Smooth muscle cell of the brain vasculature (primary cell): ENCODE data around the gene KCNT2.
"Not testable (repeated sequence)": the region's sequence is repeated elsewhere in the genome, so short reads cannot be mapped to it uniquely, and the experiment has no call there.

Source experiments
- DNase-seq: peaks from one replicate; pipeline ENCODE4 v3.0.0-alpha.2; 2012; ENCODE audit warnings: low read depth, low spot score

Gene KCNT2

DNA sequence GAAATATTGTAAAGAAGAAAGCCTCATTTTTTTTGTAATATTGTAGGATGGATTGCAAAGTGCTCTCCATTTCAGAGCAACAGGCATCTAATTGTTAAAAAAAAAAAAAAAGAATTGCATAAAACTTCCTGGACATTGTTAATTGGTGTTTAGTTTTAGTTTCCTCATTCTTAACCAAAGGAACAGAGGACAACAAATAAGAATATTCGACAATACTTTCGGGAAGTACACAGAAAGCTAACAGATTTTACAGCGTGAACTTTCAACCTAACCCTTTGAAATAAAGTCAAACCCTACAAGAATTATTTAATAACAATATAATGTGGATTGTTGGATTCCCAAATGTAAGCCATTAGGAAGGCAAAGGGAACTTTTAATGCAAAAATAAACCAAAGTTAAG, 284.4 kb downstream of the KCNT2 start:
- no peak for DNase-seq

DNA sequence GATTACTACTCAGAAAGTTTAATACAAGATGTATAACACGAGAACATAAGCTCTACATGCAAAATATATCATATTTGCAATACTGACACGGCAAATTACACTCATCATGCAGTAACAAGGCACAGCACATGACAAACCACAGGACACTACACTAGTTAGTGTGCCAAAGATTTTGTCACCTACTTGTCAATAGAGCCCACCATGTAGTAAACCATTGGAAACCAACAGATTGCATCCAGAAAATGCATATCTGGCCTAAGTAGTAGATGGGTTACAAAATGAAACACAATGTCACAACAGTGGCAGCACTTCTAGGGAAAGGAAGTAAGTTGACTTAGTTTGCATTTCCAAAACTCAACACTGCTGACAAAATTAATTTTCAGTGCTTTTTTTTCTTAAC, 288.9 kb downstream of the KCNT2 start:
- no peak for DNase-seq

DNA sequence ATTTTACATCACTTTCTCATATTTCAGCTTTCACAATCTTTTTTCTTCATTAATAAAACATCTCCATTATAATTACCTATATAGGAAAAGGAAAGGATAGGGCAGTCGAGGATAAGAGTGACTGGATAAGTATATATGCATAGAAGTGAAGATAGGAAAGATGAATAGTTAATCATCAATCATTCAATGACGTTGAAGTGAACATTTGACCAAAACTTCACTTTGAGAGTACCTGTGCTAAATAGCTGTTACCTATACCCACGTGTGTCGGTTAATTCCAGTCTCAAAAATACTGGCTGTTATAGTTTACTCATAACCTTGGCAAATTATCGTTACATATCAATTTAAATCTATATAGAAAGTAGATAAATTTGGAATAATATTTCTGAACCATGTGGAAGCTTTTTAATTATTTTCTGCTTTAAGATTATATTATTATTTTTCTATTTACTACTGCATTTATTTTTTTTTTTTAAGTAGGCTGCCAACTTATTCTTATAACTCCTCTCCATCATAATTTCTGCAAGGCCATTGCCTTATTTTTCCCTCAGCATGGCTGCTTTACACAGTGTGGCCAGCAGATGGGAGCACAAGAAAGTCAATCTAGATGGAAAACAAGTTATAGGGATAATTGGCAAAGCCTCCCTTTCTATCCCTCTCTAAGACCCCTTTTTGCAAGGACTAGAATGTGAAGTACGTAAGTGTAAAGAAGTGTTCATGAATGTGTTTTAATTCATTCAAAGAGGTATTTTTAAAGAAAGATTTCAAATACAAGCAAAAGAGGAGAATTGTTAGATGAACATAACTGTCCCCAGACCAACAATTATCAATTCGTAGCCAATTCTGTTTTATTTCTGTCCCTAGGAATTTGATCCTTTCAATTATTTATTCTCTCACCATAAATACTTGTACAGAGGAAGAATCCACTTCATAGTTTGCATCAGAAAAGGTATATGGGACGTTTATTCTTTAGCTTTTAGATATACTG, 290.4 kb downstream of the KCNT2 start:
- DNase-seq: peak; percentile 23

DNA sequence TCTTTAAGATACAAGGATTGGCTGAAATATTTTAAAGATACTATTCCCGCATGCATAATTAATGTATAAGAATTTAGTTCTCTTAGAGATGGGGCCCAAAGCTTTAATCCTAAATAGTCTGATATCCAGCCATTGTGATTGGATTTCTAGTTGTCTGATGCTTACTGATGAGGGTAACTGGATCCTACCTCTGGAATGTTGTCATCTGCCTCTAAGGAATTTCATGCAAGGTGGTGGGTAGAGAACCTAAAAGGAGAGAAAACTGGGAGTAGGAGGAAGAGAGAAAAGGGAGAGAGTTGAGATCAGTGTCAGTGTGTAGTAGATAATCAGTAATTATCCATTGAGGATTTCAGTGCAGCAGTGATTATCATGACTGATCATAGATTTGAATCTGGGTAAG, 295.5 kb downstream of the KCNT2 start:
- DNase-seq: no peak

DNA sequence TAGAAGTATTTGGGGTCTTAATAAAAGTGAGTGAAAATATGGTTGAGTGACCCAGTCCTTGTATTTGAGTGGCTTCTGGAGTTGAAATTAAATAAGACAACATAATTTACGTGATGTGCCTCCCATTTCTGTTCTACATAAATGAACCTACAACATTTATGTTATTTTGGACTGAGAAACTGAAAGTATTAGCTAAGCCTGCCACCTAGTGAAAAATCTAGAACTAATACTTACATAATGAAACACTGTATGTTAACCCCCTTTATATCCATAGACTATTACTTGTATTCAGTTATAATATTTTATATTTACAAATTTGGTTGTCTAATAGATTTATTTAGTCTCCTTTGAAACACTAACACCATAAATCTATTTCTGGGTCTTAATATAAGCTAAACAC, 298.9 kb downstream of the KCNT2 start:
- peak; percentile 13 for DNase-seq

DNA sequence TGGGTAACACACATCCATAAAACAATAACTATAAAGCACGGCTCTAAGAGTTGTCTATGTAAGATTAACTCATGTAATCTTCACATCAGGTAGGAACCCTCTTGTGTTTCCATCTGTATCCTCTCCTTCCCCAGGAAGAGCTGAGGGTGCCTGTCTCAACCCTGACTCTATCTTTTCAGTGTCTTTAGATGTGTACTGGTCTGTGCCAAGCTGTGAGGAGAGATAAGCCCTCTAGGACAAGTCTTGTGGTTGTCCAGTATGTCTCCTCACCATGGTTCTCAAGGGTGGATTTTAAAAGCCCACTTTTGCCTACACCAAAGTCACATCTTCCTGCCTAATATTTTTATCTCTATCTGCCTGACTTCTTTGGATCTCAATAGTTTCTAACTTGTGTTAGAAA, 300.1 kb downstream of the KCNT2 start:
- DNase-seq: no peak

DNA sequence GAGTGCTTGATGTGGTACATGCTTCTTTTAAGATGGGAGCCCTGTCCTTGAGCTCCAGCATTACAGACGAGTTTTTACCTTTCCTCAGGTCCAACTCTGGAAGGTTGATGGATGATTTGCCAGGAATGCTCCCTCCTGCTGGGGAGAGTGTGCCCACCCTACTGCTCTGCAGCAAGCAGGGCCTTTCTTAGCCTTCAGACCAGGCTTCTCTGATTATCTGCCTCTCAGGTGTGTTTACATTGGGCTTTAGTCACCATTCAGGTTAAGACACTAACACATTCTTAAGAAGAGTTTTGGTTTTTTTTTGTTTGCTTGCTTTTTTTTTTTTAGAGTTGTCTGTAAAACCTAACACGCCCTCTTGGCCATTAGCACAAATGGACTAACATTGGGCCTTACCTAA, 301.8 kb downstream of the KCNT2 start:
- no peak for DNase-seq

DNA sequence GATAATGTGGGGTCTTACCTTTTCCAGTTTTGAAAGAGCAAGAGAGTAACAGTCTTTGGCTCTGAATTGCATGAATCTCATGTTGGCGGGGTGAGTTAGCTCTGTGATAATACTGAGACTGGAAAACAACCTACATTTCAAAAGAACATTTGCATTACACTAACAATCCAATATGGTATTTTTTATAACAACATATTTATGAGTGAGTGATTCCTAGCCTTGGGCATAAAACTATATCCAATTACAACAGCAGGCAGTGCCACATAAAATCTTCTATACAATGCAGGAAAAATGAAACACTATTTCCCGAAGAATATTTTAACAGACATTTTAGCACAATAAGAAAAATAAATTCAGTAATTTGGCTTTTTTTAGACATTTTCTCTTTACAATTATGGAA, 303.0 kb downstream of the KCNT2 start:
- no peak for DNase-seq

DNA sequence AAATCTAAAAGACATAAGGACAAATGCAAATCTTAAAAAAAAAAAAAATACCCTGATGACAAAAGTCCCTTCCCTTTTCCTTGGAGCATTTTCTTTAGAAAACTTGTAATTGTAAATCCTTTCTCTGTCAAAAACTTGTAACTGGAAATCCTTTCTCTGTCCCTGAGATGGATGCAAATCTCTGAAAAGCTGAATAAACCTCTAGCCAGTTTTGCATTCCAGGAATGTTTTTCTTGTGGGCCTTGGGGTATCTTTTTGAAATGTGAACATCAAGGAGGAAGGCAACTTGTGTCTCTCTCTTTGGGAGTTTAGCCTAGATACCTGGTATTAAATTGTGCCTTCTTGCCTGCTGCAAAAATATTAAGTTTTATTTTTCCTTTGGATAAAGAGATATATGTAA, 305.3 kb downstream of the KCNT2 start:
- no peak for DNase-seq

DNA sequence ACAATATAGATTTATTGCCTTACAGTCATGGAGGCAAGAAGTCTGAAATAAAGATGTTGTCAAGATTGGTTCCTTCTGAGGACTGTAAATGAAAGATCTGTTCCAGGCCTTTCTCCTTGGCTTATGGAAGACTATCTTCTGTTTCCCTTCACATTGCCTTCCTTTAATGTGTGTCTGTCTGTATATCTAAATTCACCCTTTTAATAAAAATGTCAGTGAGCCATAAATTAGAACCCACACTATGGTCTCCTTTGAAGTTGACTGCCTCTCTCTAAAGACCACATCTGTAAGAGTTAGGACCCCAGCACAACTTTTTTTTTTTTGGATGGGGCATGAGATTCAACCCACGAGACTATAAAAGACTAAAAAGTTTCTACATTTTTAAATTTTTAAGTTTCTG, 305.8 kb downstream of the KCNT2 start:
- DNase-seq: no peak

DNA sequence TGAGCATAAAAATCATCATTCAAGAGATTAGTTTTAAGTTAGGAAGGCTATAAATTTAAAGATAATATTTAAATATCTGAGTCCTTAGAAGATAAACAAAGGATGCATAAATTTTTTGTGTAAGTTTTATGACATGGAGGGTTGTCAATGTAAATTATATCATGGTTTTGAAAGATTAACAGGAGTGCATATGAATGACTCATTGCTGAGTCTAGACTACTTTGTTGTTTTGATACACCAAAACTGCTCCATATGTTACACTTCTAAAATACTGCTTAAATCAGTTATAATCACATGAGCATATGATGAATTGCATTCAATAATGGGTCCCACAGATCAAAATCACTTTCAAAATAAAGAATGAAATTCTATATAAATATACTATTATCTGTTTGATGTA, 312.5 kb downstream of the KCNT2 start:
- DNase-seq: no peak

DNA sequence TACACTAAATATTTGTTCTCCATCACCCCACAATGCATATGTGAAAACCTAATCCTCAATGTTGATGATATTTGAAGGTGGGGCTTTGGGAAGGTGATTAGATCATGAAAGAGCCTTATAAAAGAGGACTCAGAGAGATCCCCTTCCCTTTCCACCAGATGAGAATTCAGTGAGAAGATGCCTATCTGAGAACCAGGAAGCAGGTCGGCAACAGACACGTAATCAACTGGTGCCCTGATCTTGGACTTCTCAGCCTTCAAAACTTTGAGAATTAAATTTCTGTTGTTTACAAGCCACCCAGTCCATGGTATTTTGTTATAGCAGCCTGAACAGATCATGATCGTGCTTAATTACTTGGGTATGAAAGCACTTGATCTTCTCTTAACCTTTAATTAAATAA, 329.4 kb downstream of the KCNT2 start:
- DNase-seq: no peak

DNA sequence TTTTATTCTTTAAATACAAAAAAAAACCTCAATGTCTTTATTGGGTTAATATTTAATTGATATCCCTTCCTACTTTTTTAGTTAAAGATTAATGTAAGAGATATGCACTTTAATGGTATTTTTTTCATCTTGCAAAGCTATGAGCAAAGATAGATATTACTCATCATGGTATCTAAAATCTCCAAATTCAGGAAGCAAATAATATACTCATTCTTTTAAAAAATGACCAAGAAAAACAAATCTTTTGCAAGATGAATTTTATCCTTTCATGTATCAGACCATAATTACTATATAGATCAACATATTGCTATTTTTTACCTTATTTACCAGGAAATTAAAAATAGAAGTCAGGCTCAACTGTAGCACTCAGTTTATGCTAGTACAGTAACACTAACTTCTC, 330.4 kb downstream of the KCNT2 start:
- no peak for DNase-seq

DNA sequence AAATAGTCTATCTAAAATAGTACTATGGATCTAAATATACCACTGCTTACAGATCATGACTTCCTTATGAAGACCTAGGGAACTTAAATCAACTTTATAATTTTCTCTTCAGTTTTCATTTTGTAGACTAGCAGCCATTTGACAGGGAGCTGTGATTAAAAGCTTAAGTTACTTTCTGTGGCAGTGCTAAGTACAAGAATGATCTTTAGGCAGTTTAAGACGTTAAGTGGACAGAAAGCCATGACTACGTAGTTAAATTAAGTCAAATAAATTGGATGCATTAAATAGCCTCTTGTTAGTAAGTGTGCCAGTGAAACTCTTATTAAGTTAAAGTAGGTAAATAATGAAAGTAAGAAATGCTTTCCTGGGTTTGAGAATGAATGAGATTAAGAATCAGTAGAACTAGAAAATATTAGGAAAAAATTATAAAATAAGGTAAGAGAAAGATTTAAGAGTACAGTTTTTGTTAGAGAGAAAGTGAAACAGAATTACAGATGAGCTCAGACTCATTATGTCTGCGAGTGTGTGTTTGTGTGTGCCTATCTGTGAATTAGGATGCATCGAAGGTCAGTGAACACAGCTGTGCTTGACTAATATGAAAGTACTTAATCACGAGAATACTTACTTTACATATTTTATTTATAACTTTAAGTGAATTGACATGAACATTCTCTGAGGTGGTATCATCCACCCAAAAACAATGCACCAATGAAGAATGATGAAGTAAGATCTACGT, 336.9 kb downstream of the KCNT2 start:
- DNase-seq: no peak

DNA sequence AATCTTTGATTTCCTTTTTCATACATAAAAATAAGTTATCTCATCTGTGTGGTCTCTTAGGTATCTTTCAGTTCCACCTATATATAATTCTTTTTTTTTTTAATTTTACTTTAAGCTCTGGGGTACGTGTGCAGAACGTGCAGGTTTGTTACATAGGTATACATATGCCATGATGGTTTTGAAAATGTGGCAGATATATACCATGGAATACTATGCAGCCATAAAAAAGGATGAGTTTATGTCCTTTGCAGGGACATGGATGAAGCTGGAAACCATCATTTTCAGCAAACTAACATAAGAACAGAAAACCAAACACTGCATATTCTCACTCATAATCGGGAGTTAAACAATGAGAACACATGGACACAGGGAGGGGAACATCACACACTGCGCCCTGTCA, 345.2 kb downstream of the KCNT2 start:
- not testable (repeated sequence) for DNase-seq

DNA sequence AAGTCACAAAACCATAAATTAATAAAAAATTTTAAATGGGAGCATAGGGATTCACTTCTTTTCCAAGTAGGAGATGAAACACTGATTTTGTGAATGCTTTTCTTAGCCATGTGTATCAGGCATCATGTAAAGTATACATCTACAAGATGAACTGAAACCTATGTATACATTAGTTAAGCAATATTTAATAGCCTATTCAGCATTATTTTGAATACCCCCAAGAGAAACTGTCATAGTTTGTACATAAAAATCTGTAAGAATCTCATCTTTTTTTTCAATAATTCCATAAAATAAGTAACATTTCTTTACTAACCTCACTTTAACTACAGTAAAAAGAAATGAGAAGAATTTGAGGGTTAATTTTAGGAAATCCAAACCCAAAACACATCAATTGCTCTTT, 348.0 kb downstream of the KCNT2 start:
- no peak for DNase-seq

DNA sequence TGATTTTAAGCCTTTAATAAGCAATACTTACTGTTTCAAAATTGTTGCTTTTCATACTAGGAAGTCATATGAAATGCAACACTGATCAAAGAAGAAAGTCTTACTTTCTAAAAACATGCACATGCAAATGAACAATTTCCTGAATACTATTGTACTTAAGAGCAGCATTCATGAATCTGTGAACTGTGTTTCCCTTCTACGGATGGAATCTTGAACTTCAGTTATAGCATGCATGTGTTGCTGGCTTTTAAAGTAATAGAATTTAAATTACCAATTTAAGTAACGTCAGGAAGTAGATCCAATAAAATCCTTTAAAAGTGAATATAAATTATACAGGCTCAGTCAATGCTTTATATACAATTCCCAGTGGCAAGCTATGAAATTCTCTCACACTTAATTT, 348.9 kb downstream of the KCNT2 start:
- DNase-seq: no peak

DNA sequence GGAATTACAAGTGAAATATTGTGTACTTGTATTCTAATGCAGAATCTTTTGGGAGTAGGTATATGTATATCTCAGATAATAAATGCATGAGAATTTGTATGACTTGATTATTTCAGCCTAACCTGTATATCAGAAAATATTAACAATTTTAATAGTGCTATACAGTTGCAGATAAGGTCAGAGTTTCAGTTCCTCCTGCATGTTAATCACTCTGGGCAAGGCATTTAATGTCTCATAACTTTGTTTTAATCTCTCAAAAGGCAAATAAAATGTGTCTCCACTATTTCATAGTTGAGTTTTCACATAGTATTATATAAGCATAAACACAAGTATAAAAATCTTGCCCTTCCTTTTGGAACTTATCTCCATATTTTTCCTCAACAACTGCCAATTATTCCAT, 352.5 kb downstream of the KCNT2 start:
- no peak for DNase-seq

DNA sequence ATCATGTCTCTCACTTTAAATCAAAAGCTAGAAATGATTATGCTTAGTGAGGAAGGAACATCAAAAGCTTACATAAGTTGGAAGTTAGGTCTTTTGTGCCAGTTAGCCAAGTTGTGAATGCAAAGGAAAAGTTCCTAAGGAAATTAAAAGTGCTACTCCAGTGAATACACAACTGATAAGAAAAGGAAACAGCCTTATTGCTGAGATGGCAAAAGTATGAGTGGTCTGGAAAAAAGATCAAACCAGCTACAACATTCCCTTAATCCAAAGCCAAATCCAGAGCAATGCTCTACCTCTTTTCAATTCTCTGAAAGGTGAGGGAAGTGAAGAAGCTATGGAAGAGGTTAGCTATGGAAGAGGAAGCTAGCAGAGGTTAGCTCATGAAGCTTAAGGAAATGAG, 378.7 kb downstream of the KCNT2 start:
- DNase-seq: no peak

DNA sequence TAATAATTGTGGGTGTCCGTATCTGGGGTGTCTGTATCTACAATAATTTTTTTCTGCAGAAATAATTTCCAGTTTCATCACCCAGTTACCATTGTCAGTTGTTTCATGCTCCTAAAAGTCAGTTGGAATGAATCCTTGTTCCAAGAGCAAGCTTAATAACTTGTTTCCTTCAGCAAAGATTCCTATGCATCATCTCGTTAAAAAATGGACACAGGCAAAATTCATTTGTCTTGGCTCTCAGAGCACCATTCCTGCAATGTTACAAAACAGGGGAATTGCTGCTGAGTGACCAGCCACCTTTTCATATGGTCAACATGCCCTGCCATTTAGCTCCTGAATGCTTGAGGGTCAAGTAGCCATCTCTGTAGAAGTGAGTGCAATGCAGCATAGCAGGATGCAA, 393.4 kb downstream of the KCNT2 start:
- DNase-seq: no peak

DNA sequence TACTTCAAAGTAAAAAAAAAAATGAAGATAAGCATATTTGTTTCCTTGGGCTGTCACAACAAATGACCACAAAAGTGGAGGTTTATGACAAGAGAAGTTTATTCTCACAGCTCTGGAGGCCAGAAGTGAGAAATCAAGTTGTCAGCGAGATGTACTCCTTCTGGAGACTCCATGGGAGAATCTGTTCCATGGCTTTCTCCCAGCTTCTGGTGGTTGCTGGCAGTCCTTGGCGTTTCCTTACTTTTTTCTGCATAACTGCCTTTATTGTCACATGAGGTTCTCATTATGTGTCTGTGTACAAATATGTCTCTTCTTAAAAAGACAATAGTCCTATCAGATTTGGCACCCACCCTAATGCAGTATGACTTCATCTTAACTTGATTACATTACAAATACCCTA, 398.3 kb downstream of the KCNT2 start:
- DNase-seq: no peak

DNA sequence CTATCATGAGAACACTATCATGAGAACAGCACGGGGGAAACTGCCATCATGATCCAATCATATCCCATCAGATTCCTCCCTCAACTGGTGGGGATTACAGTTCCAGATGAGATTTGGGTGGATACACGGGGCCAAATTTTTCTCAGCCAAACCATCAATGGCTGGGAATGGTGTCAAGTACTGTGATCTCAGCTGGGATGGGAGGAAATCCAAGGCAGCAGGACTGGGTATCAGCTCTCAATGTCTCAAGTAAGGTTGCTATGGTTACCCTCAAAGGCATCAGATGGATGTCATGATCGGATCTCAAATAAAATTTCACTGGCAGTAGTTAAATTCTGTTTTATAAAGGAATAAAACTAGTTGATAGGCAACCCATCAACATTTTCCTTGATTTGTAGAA, 399.0 kb downstream of the KCNT2 start:
- DNase-seq: no peak

DNA sequence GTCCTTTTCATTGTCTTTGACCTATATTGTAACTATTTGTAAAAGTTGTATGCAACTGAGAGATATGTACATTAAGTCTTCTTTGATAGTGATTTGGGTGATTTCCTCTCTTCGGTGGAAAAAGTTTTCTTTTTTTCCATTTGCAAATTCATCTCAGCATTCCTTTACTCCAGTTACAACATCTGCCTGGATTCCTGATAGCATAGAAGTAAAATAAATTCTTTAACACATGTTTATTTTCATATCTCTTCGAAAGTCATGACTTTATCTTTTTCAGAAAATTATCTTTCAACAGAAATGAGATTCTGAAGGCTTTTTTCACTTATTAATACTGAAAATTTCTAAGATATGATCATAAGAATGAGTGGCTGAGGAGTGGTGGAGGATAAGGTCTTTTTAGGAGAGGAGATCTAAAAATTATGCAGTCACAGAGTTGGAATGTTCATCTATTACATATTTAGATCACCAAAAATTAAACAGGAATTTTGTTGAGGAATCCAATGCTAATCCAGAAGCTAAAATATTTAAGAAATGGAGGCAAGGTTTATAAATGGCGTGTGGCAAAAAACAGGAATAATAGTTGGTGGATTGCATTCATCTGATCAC, 400.5 kb downstream of the KCNT2 start:
- no peak for DNase-seq
